ENCODE measurements around the gene COMMD1. TPM values are rescaled to one million over a fixed set of nuclear protein-coding genes. Genes with fewer than 3 reads are reported as not detected.
"Not testable (repeated sequence)": the region's sequence is repeated elsewhere in the genome, so short reads cannot be mapped to it uniquely, and the experiment has no call there.

The COMMD1 gene
- polyA plus RNA-seq, 3 donors from 2014 or later = 69.3 to 82.1 (median 78.9) TPM

DNA sequence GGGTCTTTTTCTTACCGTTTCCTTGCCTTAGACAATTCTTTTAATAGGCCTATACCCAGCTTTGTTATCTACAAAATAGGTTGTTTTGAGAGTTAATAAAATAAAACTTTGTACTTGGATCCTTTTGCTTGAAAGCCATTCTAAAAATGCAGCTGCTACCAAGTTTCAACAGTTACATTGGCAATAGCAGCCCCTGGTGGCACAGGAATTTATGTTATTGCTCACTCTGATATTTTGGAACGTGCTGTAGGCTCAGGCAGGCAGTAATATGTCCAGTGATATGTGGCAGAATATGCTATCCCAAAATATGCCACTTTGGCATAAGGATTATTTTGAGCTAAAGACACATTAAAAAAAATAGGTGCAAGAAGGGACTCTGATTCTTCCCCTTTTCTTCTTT, 6.7 kb upstream of the COMMD1 start:
- no peak overlapping the region for H3K27ac Mint-ChIP-seq
- no peaks in the 10 kb centered on the region for H3K4me1 Mint-ChIP-seq
- H3K9me3 Mint-ChIP-seq = no peaks in the 10 kb centered on the region
- H3K27me3 Mint-ChIP-seq (ENCODE audit: low read depth in 3 of 3) = peaks cover 0 to 2% (median 2%) of the 10 kb centered on the region in 3 donors
- no peak for DNase-seq
- H3K4me3 Mint-ChIP-seq = no peak overlapping the region
- no peaks in the 10 kb centered on the region for H3K36me3 Mint-ChIP-seq

DNA sequence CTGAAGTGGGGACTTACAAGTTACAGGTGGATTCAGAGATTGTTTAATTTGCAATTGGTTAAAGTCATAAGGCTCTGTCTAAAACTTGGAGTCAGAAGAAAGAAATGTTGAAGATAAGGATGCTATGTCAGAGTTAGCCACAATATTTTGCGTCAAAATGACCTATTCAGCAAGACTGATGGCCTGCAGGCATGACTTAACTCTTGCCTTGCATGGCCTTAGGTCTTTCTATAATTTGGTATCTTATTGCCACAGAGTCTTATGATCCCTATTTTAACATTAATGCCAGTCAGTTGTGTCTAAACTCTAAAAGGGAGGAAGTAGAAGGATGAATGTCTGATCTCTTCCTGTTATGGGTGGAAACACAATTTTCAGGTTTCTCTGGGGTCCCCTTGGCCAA, 5.2 kb upstream of the COMMD1 start:
- Mint-ChIP-seq H3K4me1 (peaks cover 5 to 6% of the 10 kb centered on the region in 2 donors), H3K4me3 (no peak overlapping the region)

DNA sequence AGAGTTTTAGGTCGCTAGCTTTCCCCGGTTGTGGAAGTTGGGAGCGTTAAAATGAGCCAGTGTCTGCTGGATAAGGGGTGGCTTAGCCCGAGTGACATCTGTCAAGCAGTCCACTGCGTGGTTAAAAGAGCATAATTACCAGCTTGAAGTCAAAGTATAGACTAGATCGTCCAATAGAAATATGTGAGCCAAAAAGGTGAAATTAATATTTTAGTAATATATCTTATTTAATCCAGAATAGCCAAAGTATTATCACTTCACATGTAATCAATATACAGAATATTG, 654 bp downstream of the COMMD1 start:
- H3K4me3 Mint-ChIP-seq = peak overlapping the region; percentile 98
- DNase-seq = no peak
- peak overlapping the region; percentile 69 to 94 (median 93) for H3K27ac Mint-ChIP-seq

More for the DNA sequence above, 5.2 kb upstream of the COMMD1 start:
- Mint-ChIP-seq H3K27me3 (ENCODE audit: low read depth in 3 of 3) (peaks cover 0 to 2% (median 2%) of the 10 kb centered on the region in 3 donors), H3K9me3 (no peaks in the 10 kb centered on the region), H3K36me3 (no peaks in the 10 kb centered on the region), H3K27ac (no peak overlapping the region)
- DNase-seq = no peak

DNA sequence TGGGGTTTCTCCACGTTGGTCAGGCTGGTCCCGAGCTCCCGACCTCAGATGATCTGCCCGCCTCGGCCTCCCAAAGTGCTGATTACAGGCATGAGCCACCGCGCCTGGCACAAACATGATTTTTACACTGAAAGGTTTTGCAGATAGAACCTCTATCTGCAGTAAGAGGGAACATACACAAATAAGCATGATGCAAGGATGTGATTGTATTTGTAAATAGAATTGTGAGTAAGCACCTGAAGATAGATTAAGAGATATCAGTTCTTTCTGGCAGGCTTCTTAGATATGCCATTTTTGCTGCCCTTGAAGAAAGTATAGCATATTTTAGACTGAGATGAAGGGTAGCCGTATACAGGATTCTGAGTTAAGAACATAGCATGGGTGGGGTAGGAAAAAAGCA, 3.6 kb downstream of the COMMD1 start:
- peak overlapping the region in 1 of 5 donors; percentile 2 for H3K4me3 Mint-ChIP-seq
- DNase-seq = no peak

More for the DNA sequence above, 654 bp downstream of the COMMD1 start:
- Mint-ChIP-seq H3K4me1 (peaks cover 20 to 39% of the 10 kb centered on the region in 2 donors), H3K9me3 (no peaks in the 10 kb centered on the region), H3K27me3 (ENCODE audit: low read depth in 3 of 3) (no peaks in the 10 kb centered on the region), H3K36me3 (no peaks in the 10 kb centered on the region)

GRCh38 chr2:61910603-61911002, 5.1 kb downstream of the COMMD1 start:
- DNase-seq = no peak
- Mint-ChIP-seq H3K27ac (no peak overlapping the region), H3K36me3 (no peaks in the 10 kb centered on the region), H3K4me3 (no peak overlapping the region), H3K27me3 (ENCODE audit: low read depth in 3 of 3) (peaks cover 0 to 2% (median 0%) of the 10 kb centered on the region in 3 donors), H3K9me3 (no peaks in the 10 kb centered on the region), H3K4me1 (peaks cover 16 to 43% of the 10 kb centered on the region in 2 donors)

More for the DNA sequence above, 3.6 kb downstream of the COMMD1 start:
- Mint-ChIP-seq H3K9me3 (no peaks in the 10 kb centered on the region), H3K4me1 (peaks cover 22 to 46% of the 10 kb centered on the region in 2 donors), H3K36me3 (no peaks in the 10 kb centered on the region), H3K27ac (no peak overlapping the region), H3K27me3 (ENCODE audit: low read depth in 3 of 3) (peaks cover 0 to 2% (median 0%) of the 10 kb centered on the region in 3 donors)

- Mint-ChIP-seq H3K36me3 (no peaks in the 10 kb centered on the region), H3K4me1 (peaks cover 9 to 35% of the 10 kb centered on the region in 2 donors), H3K27me3 (ENCODE audit: low read depth in 3 of 3) (peaks cover 0 to 2% (median 0%) of the 10 kb centered on the region in 3 donors), H3K4me3 (no peak overlapping the region), H3K27ac (no peak overlapping the region), H3K9me3 (no peaks in the 10 kb centered on the region)
- DNase-seq = no peak
These were observed 6.0 kb downstream of the COMMD1 start for GRCh38 chr2:61911510-61911909.

DNA sequence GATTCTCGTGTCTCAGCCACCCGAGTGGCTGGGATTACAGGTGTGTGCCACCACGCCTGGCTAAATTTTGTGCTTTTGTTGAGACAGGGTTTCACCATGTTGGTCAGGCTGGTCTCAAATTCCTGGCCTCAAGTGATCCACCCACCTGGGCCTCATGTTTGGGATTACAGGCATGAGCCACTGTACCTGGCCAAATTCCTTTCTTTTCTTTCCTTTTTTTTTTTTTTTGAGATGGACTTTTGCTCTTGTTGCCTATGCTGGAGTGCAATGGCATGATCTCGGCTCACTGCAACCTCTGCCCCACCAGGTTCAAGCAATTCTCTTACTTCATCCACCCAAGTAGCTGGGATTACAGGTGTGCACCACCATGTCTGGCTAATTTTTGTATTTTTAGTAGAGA, 9.3 kb downstream of the COMMD1 start:
- H3K27ac Mint-ChIP-seq = not testable (repeated sequence)

DNA sequence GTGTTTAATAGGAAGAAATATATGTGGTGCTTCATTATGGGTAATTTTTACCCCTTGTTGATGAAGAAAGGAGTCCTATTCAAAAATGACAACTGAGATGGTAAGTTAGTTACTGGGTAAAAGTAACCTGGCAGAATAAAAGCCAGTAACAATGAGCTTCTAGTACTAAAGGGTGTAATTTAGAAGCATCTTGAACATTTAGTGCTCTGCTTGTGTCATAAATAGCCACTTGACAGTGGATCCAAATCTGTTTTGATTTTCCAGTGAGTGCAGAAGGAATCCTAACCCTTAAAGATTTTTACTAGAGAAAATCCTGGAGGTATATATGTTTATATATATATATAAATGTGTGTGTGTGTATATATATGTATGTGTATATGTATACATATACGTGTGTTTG, 15.1 kb downstream of the COMMD1 start:
- Mint-ChIP-seq H3K9me3 (no peaks in the 10 kb centered on the region), H3K36me3 (peaks cover 0 to 10% (median 2%) of the 10 kb centered on the region in 3 donors), H3K27ac (no peak overlapping the region), H3K4me3 (no peak overlapping the region), H3K4me1 (no peaks in the 10 kb centered on the region), H3K27me3 (ENCODE audit: low read depth in 3 of 3) (peaks cover 0 to 1% (median 0%) of the 10 kb centered on the region in 3 donors)
- no peak for DNase-seq

More for the DNA sequence above, 9.3 kb downstream of the COMMD1 start:
- not testable (repeated sequence) for H3K9me3 Mint-ChIP-seq; H3K36me3 Mint-ChIP-seq; DNase-seq; H3K4me3 Mint-ChIP-seq; H3K27me3 Mint-ChIP-seq (ENCODE audit: low read depth in 3 of 3)
- peaks cover 3 to 14% of the 10 kb centered on the region in 2 donors for H3K4me1 Mint-ChIP-seq

DNA sequence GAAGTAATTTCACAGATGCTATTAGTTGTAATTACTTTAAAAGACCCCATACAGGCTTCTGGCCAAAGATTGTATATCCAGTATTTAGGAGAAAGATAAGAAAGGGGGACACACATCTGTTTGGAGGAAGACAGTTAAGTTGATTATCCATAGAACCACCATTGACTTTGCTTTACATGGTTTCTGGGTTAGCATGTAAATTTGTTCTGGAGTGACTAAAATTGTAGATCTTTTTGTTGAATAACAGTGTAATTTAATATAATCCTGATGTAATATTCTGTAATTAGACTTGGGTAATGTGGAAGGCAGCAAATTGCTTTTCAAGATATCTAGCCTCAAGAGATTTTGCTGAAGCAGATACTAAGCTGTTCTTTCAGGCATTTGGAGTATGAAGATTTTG, 17.2 kb downstream of the COMMD1 start:
- DNase-seq = no peak
- Mint-ChIP-seq H3K27me3 (ENCODE audit: low read depth in 3 of 3) (peaks cover 0 to 1% (median 0%) of the 10 kb centered on the region in 3 donors), H3K36me3 (peaks cover 0 to 10% (median 10%) of the 10 kb centered on the region in 3 donors), H3K4me3 (no peak overlapping the region), H3K4me1 (no peaks in the 10 kb centered on the region), H3K27ac (no peak overlapping the region), H3K9me3 (no peaks in the 10 kb centered on the region)

DNA sequence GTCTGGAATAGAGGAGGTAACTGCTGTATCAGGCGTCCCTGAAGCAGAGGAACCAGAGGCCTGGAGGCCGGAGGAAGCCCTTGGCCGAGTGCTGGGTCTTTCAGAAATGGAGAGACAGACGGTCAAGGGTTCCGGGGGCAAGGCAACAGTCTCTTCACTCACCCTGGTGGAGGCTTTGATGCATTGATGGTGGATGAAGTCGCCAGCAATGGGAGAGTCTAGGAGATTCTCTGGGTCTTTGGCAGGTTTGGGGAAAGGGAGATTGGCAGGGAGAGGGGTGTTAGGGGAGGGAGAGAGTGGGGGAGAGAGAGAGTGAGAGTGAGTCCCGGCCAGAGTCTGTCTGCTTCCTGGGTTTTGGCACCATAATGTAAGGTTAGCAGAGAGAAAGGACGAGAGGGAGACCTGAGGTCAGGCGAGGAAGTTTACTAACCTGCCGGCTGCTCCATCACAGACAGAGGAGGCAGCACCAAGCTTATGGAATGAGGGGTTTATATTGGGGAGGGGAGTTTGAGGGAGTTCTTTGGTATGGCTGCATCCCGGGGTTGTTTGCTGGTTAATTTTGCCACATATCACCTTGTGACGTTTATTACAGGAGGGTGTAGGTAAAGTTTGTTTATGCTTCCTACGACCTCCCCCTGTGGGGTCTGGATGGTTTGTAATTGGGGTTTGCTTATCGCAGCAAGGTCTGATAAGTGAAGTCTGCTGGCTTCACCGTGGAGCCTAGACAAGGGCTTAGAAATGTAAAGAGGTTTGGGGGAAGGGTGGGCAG, 19.6 kb downstream of the COMMD1 start:
- H3K4me1 Mint-ChIP-seq = no peaks in the 10 kb centered on the region
- peak overlapping the region in 2 of 6 donors; percentile 40 to 62 for H3K27ac Mint-ChIP-seq
- no peak overlapping the region for H3K4me3 Mint-ChIP-seq
- peaks cover 0 to 10% (median 10%) of the 10 kb centered on the region in 3 donors for H3K36me3 Mint-ChIP-seq
- peaks cover 0 to 1% (median 0%) of the 10 kb centered on the region in 3 donors for H3K27me3 Mint-ChIP-seq (ENCODE audit: low read depth in 3 of 3)
- DNase-seq = no peak
- H3K9me3 Mint-ChIP-seq = no peaks in the 10 kb centered on the region

GRCh38 chr2:61926531-61927477, 21.3 kb downstream of the COMMD1 start:
- Mint-ChIP-seq H3K27me3 (ENCODE audit: low read depth in 3 of 3) (peaks cover 0 to 1% (median 0%) of the 10 kb centered on the region in 3 donors), H3K9me3 (no peaks in the 10 kb centered on the region), H3K36me3 (peaks cover 0 to 10% (median 7%) of the 10 kb centered on the region in 3 donors), H3K27ac (no peak overlapping the region), H3K4me3 (no peak overlapping the region), H3K4me1 (peaks cover 0 to 5% of the 10 kb centered on the region in 2 donors)
- no peak for DNase-seq

- Mint-ChIP-seq H3K27ac (peak overlapping the region in 2 of 6 donors; percentile 6 to 8), H3K4me3 (no peak overlapping the region), H3K4me1 (peaks cover 0 to 5% of the 10 kb centered on the region in 2 donors), H3K27me3 (ENCODE audit: low read depth in 3 of 3) (peaks cover 0 to 1% (median 0%) of the 10 kb centered on the region in 3 donors), H3K36me3 (peaks cover 0 to 10% (median 3%) of the 10 kb centered on the region in 3 donors), H3K9me3 (no peaks in the 10 kb centered on the region)
- DNase-seq = no peak
These were observed 23.5 kb downstream of the COMMD1 start for GRCh38 chr2:61928826-61929461.

- H3K9me3 Mint-ChIP-seq = no peaks in the 10 kb centered on the region
- H3K27ac Mint-ChIP-seq = no peak overlapping the region
- no peak for DNase-seq
- no peak overlapping the region for H3K4me3 Mint-ChIP-seq
- peaks cover 4 to 5% (median 5%) of the 10 kb centered on the region in 3 donors for H3K36me3 Mint-ChIP-seq
- no peaks in the 10 kb centered on the region for H3K4me1 Mint-ChIP-seq
- peaks cover 0 to 1% (median 0%) of the 10 kb centered on the region in 3 donors for H3K27me3 Mint-ChIP-seq (ENCODE audit: low read depth in 3 of 3)
These were observed 31.6 kb downstream of the COMMD1 start for GRCh38 chr2:61937098-61937497.
